Measurements from ENCODE around the gene NCCRP1. TPM values are rescaled to one million over a fixed set of nuclear protein-coding genes. Genes with fewer than 3 reads are reported as not detected.

NCCRP1 gene
- total RNA-seq, 2 experiments from 2014 or later = not detected

DNA sequence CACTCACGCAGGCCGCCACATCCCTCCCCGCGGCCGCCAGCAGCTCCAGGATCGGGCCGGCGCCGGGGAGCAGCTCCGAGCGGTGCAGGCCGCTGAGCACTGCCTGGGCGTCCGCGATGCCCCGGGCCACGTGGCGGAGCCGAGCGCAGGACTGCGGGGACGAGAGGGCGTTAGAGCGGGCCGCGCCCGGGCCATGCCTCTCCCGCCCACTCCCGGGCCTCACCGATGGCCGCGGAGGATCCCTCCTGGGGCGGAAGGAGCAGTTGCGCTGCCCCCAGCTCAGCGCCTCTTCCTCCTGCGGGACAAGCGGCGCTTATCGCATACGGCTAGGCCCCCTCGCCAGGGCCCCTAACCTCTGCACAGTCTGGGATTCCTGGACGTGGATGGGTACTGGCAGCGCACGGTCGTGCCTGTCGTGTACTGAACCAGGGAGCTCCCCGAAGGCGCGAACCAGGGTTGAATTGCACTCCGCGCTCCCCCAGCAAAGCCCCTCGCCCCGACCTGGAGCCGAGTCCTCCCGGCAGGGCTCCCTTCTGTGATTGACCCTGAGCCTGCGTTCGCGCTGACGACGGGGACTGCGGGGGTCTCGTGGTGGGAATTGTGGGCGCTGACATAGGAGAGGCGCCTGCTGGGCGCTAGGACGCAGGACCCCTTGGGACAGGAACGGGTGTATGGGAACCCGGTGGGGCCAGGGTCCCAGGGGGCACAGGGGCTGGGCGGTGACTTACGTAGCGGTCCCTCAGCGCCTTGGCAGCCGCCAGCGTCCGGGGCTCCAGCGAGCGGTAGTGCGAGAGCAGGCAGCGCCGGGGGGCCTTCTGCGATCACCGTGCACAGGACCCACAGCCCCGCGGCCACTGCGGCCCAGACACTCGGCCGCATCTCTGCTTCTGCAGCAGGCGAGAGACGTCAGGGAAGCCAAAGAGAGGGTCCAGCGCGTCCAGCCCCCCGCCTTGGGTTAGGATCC lies 51.2 kb downstream of the NCCRP1 start:
- H3K27ac Mint-ChIP-seq = no peak overlapping the region
- no peak overlapping the region for H3K4me3 Mint-ChIP-seq
- CTCF ChIA-PET = no interaction called here

GRCh38 chr19:39248806-39249205 lies 52.0 kb downstream of the NCCRP1 start, which contains the start of gene IFNL4:
TSS of gene IFNL4 (minus strand) at chr19:39248856.
- no peaks in the 10 kb centered on the region for H3K36me3 Mint-ChIP-seq
- H3K4me1 Mint-ChIP-seq (ENCODE audit: low read depth) = peaks cover 2% of the 10 kb centered on the region
- ChIA-PET CTCF (interaction anchor here (1.4 kb wide), 1 partner anchor 127 kb away, joined by 5 read pairs; no protein-coding TSS in a partner anchor), POLR2A (no interaction called here)
- no peak for DNase-seq
- no peak within 1 kb of the TSS for H3K27ac Mint-ChIP-seq
- H3K27me3 Mint-ChIP-seq = peaks cover 7% of the 10 kb centered on the region
- intact Hi-C loops (cut with micrococcal nuclease) = no loop called here
- no peak within 1 kb of the TSS for H3K4me3 Mint-ChIP-seq
- H3K9me3 Mint-ChIP-seq = no peaks in the 10 kb centered on the region

More for the DNA sequence above, 51.2 kb downstream of the NCCRP1 start:
- peak; percentile 14 for DNase-seq
- Mint-ChIP-seq H3K4me1 (ENCODE audit: low read depth) (peaks cover 2% of the 10 kb centered on the region), H3K9me3 (no peaks in the 10 kb centered on the region), H3K36me3 (no peaks in the 10 kb centered on the region), H3K27me3 (peaks cover 7% of the 10 kb centered on the region)
- POLR2A ChIA-PET = no interaction called here
- intact Hi-C loops (cut with micrococcal nuclease) = no loop called here

GRCh38 chr19:39251081-39251480 lies 54.3 kb downstream of the NCCRP1 start:
- no peak for DNase-seq
- Mint-ChIP-seq H3K27ac (no peak overlapping the region), H3K4me1 (ENCODE audit: low read depth) (peaks cover 2% of the 10 kb centered on the region), H3K9me3 (no peaks in the 10 kb centered on the region), H3K27me3 (peaks cover 8% of the 10 kb centered on the region), H3K36me3 (no peaks in the 10 kb centered on the region), H3K4me3 (no peak overlapping the region)
- POLR2A ChIA-PET = no interaction called here
- CTCF ChIA-PET = no interaction called here
- intact Hi-C loops (cut with micrococcal nuclease) = no loop called here

Other genes with a start within 250 kb of the NCCRP1 start
- gene FBXO17, start 221.2 kb upstream of the NCCRP1 start, total RNA-seq = not detected
- gene FBXO27, start 164.4 kb upstream of the NCCRP1 start, total RNA-seq = 1 to 10 TPM; 2.2 to 2.4 TPM
- gene ACP7, start 112.6 kb upstream of the NCCRP1 start, total RNA-seq = under 1 TPM; 0.15 to 0.31 TPM
- 10 to 100 TPM; 16.3 to 17.8 TPM for gene PAK4, start 71.2 kb upstream of the NCCRP1 start, total RNA-seq
- not detected for gene SYCN, start 7.3 kb downstream of the NCCRP1 start, total RNA-seq
- gene IFNL3, start 48.0 kb downstream of the NCCRP1 start, total RNA-seq = under 1 TPM in 1 of 2 experiments, not detected in 1; 0.34 TPM
- not detected for gene IFNL4, start 51.9 kb downstream of the NCCRP1 start, total RNA-seq
- not detected for gene IFNL2, start 71.4 kb downstream of the NCCRP1 start, total RNA-seq
- 1 to 10 TPM; 1.2 to 1.6 TPM for gene IFNL1, start 99.4 kb downstream of the NCCRP1 start, total RNA-seq
- gene LRFN1, start 123.9 kb downstream of the NCCRP1 start, total RNA-seq = 1 to 10 TPM; 6.4 to 6.5 TPM
- 100 to 1,000 TPM; 393 to 415 TPM for gene GMFG, start 139.1 kb downstream of the NCCRP1 start, total RNA-seq
- gene SAMD4B, start 145.5 kb downstream of the NCCRP1 start, total RNA-seq = 10 to 100 TPM; 49.4 to 51.3 TPM
- gene PAF1, start 194.1 kb downstream of the NCCRP1 start, total RNA-seq = 10 to 100 TPM; 41.6 to 43.8 TPM
- gene MED29, start 194.4 kb downstream of the NCCRP1 start, total RNA-seq = 10 to 100 TPM; 22.2 to 26.9 TPM
- gene ZFP36, start 209.9 kb downstream of the NCCRP1 start, total RNA-seq = 100 to 1,000 TPM; 104 to 118 TPM
- gene PLEKHG2, start 215.7 kb downstream of the NCCRP1 start, total RNA-seq = 10 to 100 TPM; 74.9 to 80.6 TPM
- gene RPS16, start 239.0 kb downstream of the NCCRP1 start, total RNA-seq = 1,000 to 10,000 TPM; 3,682 to 3,746 TPM
- 100 to 1,000 TPM; 180 to 183 TPM for gene SUPT5H, start 248.6 kb downstream of the NCCRP1 start, total RNA-seq